ENCODE results near the gene HLA-DRB5.
"Not testable (repeated sequence)": the region's sequence is repeated elsewhere in the genome, so short reads cannot be mapped to it uniquely, and the experiment has no call there.

Gene HLA-DRB5

GRCh38 chr6:32529697-32530430, at the start of gene HLA-DRB5:
Gene HLA-DRB5, minus strand, starts transcription at chr6:32530287. Its CDS starts 63 bp downstream, at chr6:32530224.
- peak; percentile 58 for DNase-seq

- DNase-seq = no peak
These were observed 48.9 kb upstream of the HLA-DRB5 start for GRCh38 chr6:32578962-32579361.

GRCh38 chr6:32577493-32577892, 47.4 kb upstream of the HLA-DRB5 start:
- DNase-seq = not testable (repeated sequence)

GRCh38 chr6:32576250-32576649, 46.2 kb upstream of the HLA-DRB5 start:
- no peak for DNase-seq

- no peak for DNase-seq
These were observed 40.3 kb upstream of the HLA-DRB5 start for GRCh38 chr6:32570363-32570905.

GRCh38 chr6:32568561-32568960, 38.5 kb upstream of the HLA-DRB5 start:
- DNase-seq = peak; percentile 14

- DNase-seq = no peak
These were observed 36.9 kb upstream of the HLA-DRB5 start for GRCh38 chr6:32566957-32567356.

- DNase-seq = no peak
These were observed 35.4 kb upstream of the HLA-DRB5 start for GRCh38 chr6:32565511-32565910.

- no peak for DNase-seq
These were observed 32.9 kb upstream of the HLA-DRB5 start for GRCh38 chr6:32562940-32563339.

- no peak for DNase-seq
These were observed 29.7 kb upstream of the HLA-DRB5 start for GRCh38 chr6:32559747-32560146.

- no peak for DNase-seq
These were observed 28.5 kb upstream of the HLA-DRB5 start for GRCh38 chr6:32558426-32559057.

- DNase-seq = no peak
These were observed 24.3 kb upstream of the HLA-DRB5 start for GRCh38 chr6:32554116-32554965.

- DNase-seq = no peak
These were observed 23.1 kb upstream of the HLA-DRB5 start for GRCh38 chr6:32553037-32553742.

GRCh38 chr6:32551410-32551809, 21.3 kb upstream of the HLA-DRB5 start:
- no peak for DNase-seq

GRCh38 chr6:32539839-32540238, 9.8 kb upstream of the HLA-DRB5 start:
- DNase-seq = no peak

GRCh38 chr6:32530431-32530793, 325 bp upstream of the HLA-DRB5 start:
- DNase-seq = not testable (repeated sequence)

GRCh38 chr6:32522302-32523047, 7.6 kb downstream of the HLA-DRB5 start:
- DNase-seq = no peak

GRCh38 chr6:32519910-32520258, 10.2 kb downstream of the HLA-DRB5 start:
- DNase-seq = no peak

GRCh38 chr6:32519118-32519909, 10.8 kb downstream of the HLA-DRB5 start:
- no peak for DNase-seq

GRCh38 chr6:32517654-32518445, 12.2 kb downstream of the HLA-DRB5 start:
- DNase-seq = no peak

Measured in CD4-positive, alpha-beta T cell treated with Interleukin-17A for 1 hour (primary cell).